ENCODE results near the gene ANKAR. TPM values are rescaled to one million over a fixed set of nuclear protein-coding genes. Genes with fewer than 3 reads are reported as not detected.
"Not testable (repeated sequence)": the region's sequence is repeated elsewhere in the genome, so short reads cannot be mapped to it uniquely, and the experiment has no call there.

The ANKAR gene
- polyA plus RNA-seq, 1 donor = 7.6 TPM

DNA sequence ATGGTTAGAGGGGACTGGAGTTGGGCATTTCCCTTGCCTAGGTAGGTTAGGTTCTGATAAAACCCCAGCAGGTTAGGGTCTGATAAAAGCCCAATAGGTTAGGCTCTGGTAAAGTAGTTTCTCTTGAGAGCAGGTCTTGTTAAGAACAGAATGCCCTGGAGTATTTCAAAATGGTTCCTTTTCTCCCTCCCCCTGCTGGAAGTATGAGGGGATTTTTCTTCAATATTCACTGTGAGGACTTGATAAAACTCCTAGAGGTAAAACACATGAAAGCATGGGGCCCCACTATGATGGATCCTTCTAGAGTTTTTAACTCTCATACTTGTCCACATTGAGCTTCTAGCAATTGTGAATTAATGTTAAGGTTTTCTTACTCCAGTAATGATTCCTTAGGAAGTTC lies 27.6 kb downstream of the ANKAR start:
- DNase-seq (ENCODE audit: low read depth) = no peak

DNA sequence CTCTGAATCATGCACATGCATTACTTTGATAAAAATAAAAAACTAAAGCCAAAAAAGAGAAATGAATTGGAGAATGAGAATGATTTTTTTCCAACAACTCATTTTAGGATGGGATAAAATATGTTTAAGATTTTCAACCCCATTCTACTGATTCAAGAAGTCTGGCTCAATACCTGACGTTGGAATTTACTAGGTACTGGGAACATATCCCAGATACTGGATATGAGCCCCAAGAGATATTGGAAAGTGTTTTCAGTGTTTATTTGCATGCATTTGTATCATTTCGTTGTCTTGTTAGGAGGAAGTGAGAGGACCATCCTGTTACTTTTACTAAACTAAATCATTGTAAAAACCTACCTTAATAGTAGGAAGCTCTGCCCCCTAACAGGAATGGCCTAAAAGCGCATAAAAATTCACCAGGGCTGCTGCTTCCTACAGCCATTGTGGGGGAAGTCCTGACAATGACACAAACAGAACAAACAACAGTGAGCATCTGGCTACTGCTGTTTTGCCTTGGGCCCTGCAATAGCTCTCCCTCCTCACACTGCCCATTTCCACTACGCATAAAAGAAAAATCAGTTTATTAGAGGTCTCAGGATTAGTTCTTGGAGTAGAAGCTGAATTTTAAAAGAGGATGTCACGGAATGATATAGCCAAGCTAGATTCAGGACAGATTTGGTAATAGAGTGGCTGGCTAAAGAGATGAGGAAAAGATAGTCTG lies 35.2 kb downstream of the ANKAR start:
- DNase-seq (ENCODE audit: low read depth) = peak; percentile 17

GRCh38 chr2:189717593-189717992 lies 43.1 kb downstream of the ANKAR start:
- not testable (repeated sequence) for DNase-seq (ENCODE audit: low read depth)

- DNase-seq (ENCODE audit: low read depth) = no peak
These were observed 45.1 kb downstream of the ANKAR start for GRCh38 chr2:189719571-189719970.

GRCh38 chr2:189723192-189723591 lies 48.7 kb downstream of the ANKAR start:
- DNase-seq (ENCODE audit: low read depth) = no peak

Other genes starting within 250 kb of the ANKAR start
- gene WDR75, start 233.2 kb upstream of the ANKAR start, polyA plus RNA-seq (ENCODE audit: insufficient read length) = 34.1 TPM
- gene SLC40A1, start 93.9 kb upstream of the ANKAR start, polyA plus RNA-seq (ENCODE audit: insufficient read length) = 34.6 TPM
- gene ASNSD1, start 13.2 kb upstream of the ANKAR start, polyA plus RNA-seq (ENCODE audit: insufficient read length) = 42.3 TPM
- gene OSGEPL1, start 88.1 kb downstream of the ANKAR start, polyA plus RNA-seq (ENCODE audit: insufficient read length) = 12.5 TPM
- 55.6 TPM for gene ORMDL1, start 109.7 kb downstream of the ANKAR start, polyA plus RNA-seq (ENCODE audit: insufficient read length)
- gene PMS1, start 109.8 kb downstream of the ANKAR start, polyA plus RNA-seq (ENCODE audit: insufficient read length) = 27.7 TPM

Data from forelimb muscle (tissue), 1 donor.